ENCODE measurements around the gene KCNQ2.

Gene KCNQ2

GRCh38 chr20:63508072-63508768 is 35.8 kb upstream of the KCNQ2 start:
- ATAC-seq = no peak
- TF ChIP-seq GLIS3 (CRISPR knock-in tag; IDR thresholded peaks at IDR 0.05) = no peak
- no peak for TF ChIP-seq TCF4 (CRISPR knock-in tag; IDR thresholded peaks at IDR 0.05; ENCODE audit: borderline replicate concordance)
- no peak for TF ChIP-seq POU6F1 (CRISPR knock-in tag; IDR thresholded peaks at IDR 0.05; ENCODE audit: borderline replicate concordance, low read depth)
- TF ChIP-seq ZNF70 (CRISPR knock-in tag; IDR thresholded peaks at IDR 0.05) = no peak
- no peak for TF ChIP-seq ZNF565 (CRISPR knock-in tag; conservative IDR thresholded peaks at IDR 0.05; ENCODE audit: low read depth)
- no peak for TF ChIP-seq ZNF8 (CRISPR knock-in tag; IDR thresholded peaks at IDR 0.05)
- no peak for TF ChIP-seq TSHZ2 (CRISPR knock-in tag; IDR thresholded peaks at IDR 0.05)
- no peak for TF ChIP-seq CSDC2 (CRISPR knock-in tag; IDR thresholded peaks at IDR 0.05)
- TF ChIP-seq ZC3H10 (CRISPR knock-in tag; IDR thresholded peaks at IDR 0.05) = no peak

GRCh38 chr20:63507083-63507743 is 34.8 kb upstream of the KCNQ2 start:
- no peak for ATAC-seq

GRCh38 chr20:63505723-63506122 is 33.3 kb upstream of the KCNQ2 start:
- TF ChIP-seq POU6F1 (CRISPR knock-in tag; IDR thresholded peaks at IDR 0.05; ENCODE audit: borderline replicate concordance, low read depth) = no peak
- no peak for TF ChIP-seq PATZ1 (CRISPR knock-in tag; IDR thresholded peaks at IDR 0.05; ENCODE audit: borderline replicate concordance)
- TF ChIP-seq ISL1 (CRISPR knock-in tag; IDR thresholded peaks at IDR 0.05) = no peak
- no peak for TF ChIP-seq ZNF8 (CRISPR knock-in tag; IDR thresholded peaks at IDR 0.05)
- TF ChIP-seq ZNF70 (CRISPR knock-in tag; IDR thresholded peaks at IDR 0.05) = no peak
- TF ChIP-seq PPARA (CRISPR knock-in tag; IDR thresholded peaks at IDR 0.05; ENCODE audit: borderline replicate concordance) = no peak
- TF ChIP-seq ZFP30 (CRISPR knock-in tag; IDR thresholded peaks at IDR 0.05) = no peak
- no peak for TF ChIP-seq GLIS3 (CRISPR knock-in tag; IDR thresholded peaks at IDR 0.05)
- TF ChIP-seq ZC3H10 (CRISPR knock-in tag; IDR thresholded peaks at IDR 0.05) = no peak
- no peak for TF ChIP-seq OSR1 (CRISPR knock-in tag; IDR thresholded peaks at IDR 0.05)
- no peak for TF ChIP-seq CSDC2 (CRISPR knock-in tag; IDR thresholded peaks at IDR 0.05)
- no peak for ATAC-seq

More at GRCh38 chr20:63507083-63507743, 34.8 kb upstream of the KCNQ2 start:
- no peak for TF ChIP-seq PATZ1 (CRISPR knock-in tag; IDR thresholded peaks at IDR 0.05; ENCODE audit: borderline replicate concordance)
- no peak for TF ChIP-seq RARB (CRISPR knock-in tag; IDR thresholded peaks at IDR 0.05)
- TF ChIP-seq PPARA (CRISPR knock-in tag; IDR thresholded peaks at IDR 0.05; ENCODE audit: borderline replicate concordance) = no peak
- TF ChIP-seq TOX (CRISPR knock-in tag; IDR thresholded peaks at IDR 0.05; ENCODE audit: borderline replicate concordance) = no peak
- no peak for TF ChIP-seq CSDC2 (CRISPR knock-in tag; IDR thresholded peaks at IDR 0.05)
- TF ChIP-seq ZNF8 (CRISPR knock-in tag; IDR thresholded peaks at IDR 0.05) = no peak
- TF ChIP-seq OSR1 (CRISPR knock-in tag; IDR thresholded peaks at IDR 0.05) = no peak

All from SK-N-SH treated with all-trans-retinoic acid at 6 μM for 48 hours (cell line).